Stimulated activated CD4-positive, alpha-beta T cell treated with anti-CD3 and anti-CD28 coated beads, Interleukin-4, amount 100 ng/mL, for 1 hour (primary cell): ENCODE measurements around the gene RPL21.
"Not testable (repeated sequence)": the region's sequence is repeated elsewhere in the genome, so short reads cannot be mapped to it uniquely, and the experiment has no call there.

Experiments
- DNase-seq: peaks from one replicate; pipeline ENCODE4 v3.0.0-alpha.2; 2020

The RPL21 gene

DNA sequence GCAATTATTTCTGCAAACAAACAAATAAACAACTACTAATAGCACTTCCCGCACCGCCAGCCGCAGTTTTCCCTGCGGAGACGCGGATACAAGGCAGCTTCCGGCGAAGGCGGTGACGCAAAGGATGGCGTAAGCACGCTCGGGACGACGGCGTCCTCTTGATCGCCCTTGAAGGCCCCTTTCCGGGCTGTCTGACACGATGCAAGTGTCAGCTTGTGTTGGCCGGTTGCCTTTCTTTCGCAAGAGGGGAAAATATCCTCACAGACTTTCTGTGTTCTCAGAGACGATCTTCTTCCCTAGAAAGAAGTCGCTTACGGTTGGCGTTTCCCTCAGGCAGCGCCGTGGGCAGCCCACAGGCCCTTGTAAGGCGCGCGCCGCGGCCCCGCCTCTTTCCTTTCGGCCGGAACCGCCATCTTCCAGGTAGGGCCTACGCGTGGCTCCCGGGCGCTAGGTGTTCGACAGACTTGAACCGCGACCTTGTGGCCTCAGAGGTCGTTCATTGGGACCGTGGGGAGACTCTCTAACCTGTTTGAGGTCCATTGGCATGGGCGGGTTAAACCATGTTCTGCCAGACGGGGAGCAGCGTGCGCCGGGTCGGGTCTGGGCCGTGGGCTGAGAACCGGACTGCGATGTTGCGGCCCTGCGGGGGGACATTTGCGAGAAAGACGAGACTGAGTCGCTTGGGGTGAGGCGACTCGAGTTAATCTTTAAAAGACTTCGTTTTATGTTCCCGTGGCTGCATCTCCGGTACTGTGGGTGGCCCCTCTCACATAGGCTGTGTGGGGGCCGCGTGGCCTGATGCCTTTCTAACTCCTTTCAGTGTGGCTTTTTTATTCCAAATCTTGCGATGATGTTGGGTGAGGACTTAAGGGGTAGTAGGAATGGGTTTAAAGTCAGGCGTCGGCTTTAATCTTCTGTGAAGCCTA lies at the start of gene RPL21:
Gene RPL21, plus strand, starts transcription at position 393 of the 926 bp plus-strand sequence. CDS start 2,219 bp downstream, outside the sequence.
- peak; percentile 91 for DNase-seq

DNA sequence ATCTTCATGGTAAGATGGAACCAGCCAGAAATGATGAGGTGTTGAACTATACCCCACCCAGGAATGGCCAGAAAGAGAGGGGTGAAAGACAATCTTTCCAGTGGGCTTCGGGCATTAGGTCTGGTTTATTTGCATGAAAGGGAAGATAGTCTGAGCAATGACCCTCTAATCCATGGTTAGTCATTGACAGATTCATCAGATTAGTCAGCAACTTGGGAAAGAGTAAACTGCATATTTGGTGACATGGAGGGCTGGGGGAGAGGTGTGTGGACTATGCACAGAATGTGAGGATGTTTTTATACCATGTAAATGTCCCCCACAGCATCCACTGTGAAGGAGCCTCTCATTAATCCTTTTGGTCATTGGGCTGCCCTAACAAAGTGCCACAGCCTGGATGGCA lies 49.7 kb upstream of the RPL21 start:
- DNase-seq = no peak

DNA sequence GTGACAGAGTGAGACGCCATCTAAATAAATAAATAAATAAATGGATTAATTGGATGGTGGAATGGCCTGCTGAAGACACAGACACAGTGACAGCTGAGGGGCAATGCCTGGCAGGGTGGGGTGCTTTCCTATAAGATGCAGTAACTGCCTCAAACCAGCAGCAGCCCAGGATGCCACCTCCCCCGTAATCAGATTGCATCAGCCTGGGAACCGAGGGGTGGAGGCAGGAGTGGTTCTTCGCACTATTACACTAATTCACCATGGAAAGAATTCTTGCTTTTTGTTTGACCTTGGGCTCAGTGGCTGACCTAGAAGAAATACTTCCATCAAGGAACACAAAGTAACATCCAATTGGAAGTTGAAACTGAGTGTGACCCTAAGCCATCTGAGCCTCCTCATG lies 48.2 kb upstream of the RPL21 start:
- no peak for DNase-seq

DNA sequence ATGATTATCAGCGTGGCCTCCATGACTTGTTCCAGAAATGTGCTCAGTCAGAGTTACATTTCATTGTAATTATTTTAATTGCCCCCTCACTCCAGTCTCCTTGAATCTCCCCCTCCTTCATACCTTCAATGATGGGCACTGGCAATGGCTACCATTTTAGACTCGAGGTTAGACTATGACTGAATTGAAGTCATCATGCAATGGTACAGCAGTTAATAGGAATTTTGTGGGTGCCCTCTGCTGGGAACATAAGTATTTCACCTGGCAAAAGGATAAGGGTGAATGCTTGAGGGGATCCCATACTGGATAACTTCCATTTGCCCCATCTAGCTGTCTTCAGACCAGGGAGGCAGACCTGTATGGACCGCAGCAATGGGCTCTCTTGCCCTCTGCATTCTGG lies 47.5 kb upstream of the RPL21 start:
- no peak for DNase-seq

DNA sequence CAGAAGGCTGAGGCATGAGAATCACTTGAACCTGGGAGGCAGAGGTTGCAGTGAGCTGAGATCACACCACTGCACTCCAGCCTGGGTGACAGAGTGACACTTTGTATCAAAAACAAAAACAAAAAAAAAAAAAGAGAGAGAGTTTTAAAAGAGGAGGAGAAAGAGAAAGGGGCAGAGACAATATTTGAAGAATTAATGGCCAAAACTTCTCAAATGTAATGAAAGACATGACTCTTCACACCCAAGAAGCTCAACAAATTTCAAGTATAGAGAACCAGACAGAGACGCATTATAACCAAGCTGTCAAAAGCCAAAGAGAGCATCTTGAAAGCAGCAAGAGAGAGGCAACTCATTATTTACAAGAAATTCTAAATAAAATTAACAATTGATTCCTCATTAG lies 42.8 kb upstream of the RPL21 start:
- DNase-seq = no peak

DNA sequence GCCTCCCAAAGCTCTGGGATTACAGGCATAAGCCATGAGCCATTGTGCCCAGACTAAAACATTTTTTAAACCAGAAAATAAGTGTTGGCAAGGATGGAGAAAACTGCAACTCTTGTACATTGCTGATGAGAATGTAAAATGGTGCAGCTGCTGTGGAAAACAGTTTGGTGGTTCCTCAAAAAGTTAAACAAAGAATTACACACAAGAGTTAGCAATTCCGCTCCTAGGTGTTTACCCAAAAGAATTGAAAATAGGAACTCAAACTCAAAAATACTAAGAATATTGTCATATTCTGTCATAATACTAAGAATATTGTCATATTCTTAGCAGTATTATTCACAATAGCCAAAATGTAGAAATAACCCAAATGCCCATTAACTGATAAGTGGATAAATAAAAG lies 40.1 kb upstream of the RPL21 start:
- no peak for DNase-seq

DNA sequence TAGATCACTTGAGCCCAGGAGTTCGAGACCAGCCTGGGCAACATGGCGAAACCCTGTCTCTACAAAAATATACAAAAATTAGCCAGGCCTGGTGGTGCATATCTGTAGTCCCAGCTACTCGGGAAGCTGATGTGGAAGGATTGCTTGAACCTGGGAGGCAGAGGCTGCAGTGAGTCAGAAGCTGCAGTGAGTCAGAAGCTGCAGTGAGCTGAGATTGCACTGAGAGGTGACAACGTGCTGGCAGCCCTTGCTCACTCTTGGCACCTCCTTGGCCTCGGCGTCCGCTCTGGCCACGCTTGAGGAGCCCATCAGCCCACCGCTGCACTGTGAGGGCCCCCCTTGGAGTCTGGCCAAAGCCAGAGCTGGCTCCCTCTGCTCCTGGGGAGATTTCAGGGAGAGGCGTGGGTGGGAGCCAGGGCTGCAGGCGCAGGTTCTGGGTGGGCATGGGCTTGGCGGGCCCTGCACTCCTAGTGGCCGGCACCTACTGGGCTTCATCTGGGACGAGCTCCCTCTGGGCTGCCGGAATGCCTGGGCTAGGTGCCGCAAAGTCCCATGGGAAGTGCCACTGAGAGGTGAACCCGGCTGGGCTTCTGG lies 39.5 kb upstream of the RPL21 start:
- no peak for DNase-seq

DNA sequence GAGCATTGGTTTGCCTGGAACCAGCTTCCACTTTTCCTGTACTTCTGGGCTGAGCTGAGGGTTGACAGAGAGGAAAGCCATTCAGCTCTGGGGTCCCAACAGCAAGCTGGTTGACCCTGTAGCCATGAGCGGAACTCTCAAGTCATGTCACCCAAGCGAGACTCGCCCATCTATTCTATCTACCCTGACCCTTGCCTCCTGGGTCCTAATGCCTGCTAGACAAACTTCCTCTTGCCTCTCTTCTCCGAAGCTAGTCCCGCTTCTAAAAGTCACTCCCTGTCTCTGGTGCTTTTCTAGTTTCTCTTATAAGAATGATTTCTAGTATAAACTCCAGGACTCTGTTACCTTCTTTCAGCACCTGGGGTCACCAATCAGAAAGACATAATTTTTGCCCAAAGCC lies 38.0 kb upstream of the RPL21 start:
- not testable (repeated sequence) for DNase-seq

DNA sequence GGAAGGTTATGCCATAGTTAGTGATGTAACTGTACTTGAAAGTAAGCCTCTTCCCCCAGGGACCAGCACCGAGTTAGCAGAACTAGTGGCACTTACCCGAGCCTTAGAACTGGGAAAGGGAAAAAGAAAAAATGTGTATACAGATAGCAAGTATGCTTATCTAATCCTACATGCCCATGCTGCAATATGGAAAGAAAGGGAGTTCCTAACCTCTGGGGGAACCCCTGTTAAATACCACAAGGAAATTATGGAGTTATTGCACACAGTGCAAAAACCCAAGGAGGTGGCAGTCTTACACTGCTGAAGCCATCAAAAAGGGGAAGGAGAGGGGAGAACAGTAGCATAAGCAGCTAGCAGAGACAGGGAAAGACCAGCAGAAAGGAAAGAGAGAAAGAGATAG lies 33.6 kb upstream of the RPL21 start:
- not testable (repeated sequence) for DNase-seq

DNA sequence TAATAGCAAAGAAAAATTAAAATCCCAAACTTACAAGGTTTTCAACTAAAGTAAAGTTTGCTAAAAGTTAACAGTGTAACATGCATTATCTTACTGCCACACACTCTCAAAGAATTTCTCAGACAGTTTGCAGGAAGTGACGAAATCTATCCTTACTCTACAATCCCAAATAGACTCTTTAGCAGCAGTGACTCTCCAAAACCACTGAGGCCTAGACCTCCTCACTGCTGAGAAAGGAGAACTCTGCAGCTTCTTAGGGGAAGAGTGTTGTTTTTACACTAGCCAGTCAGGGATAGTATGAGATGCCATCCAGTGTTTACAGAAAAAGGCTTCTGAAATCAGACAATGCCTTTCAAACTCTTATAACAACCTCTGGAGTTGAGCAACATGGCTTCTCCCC lies 32.5 kb upstream of the RPL21 start:
- DNase-seq = not testable (repeated sequence)

DNA sequence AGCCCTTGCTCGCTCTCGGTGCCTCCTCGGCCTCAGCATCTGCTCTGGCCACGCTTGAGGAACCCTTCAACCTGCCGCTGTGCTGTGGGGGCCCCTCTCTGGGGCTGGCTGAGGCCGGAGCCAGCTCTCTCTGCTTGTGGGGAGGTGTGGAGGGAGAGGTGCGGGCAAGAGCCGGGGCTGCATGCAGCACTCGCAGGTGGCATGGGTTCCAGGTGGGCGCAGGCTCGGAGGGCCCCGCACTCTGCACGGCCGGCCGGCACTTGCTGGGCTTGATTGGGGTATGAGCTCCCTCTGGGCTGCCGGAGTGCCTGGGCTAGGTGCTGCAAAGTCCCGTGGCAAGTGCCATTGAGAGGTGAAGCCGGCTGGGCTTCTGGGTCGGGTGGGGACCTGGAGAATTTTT lies 31.7 kb upstream of the RPL21 start:
- DNase-seq = no peak

DNA sequence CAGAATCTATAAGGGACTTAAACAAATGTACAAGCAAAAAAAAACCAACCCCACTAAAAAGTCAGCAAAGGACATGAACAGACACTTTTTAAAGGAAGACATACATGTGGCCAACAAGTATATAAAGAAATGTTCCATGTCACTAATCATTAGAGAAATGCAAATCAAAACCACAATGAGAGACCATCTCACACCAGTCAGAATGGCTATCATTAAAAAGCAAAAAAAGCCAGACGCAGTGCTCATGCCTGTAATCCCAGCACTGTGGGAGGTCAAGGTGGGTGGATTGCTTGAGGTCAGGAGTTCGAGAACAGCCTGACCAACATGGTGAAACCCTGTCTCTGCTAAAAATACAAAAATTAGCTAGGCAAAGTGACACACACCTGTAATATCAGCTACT lies 29.3 kb upstream of the RPL21 start:
- not testable (repeated sequence) for DNase-seq

DNA sequence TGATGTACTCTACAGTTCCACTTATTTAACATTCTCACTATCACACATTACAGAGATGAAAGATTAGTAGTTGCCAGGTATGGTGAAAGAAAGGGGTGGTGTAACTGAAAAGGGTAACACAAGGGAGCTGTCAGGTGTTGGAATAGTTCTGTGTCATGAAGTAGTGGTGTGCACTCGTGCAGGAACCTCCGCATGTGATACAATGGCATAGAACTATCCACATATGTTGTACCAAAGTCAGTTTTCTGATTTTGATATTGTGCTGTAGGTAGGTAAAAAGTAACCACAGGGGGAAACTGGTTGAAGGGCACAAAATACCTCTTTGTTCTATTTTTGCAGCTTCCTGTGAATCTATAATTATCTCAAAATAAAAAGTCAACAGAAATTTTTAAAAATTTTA lies 24.4 kb upstream of the RPL21 start:
- DNase-seq = no peak

DNA sequence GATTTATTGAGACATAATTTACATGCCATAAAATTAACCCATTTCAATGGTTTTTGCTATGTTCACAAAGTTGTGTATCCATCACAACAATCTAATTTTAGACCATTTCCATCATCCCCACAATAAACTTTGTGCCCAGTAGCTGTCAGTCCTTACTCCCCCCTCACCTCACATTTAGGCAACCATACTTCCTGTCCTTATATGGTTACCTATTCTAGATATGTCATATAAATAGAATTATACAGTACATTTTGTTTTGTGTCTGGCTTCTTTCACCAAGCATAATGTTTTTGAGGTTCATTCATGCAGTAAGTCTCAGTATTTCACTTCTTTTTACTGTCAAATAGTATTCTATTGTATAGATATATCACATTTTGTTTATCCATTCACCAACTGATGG lies 23.2 kb upstream of the RPL21 start:
- DNase-seq = no peak

DNA sequence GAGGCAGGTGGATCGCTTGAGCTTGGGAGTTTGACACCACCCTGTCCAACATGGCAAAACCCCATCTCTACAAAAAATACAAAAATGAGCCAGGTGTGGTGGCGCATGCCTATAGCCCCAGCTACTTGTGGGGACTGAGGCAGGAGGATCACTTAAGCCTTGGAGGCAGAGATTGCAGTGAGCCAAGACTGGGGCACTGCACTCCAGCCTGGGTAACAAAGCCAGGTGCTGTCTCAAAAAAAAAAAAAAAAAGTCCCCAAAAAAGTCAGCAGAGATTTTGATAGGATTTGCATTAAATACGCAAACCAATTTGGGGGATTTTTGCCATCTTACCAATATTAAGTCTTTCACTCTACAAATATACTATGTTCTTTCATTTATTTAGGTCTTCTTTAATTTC lies 21.7 kb upstream of the RPL21 start:
- no peak for DNase-seq

DNA sequence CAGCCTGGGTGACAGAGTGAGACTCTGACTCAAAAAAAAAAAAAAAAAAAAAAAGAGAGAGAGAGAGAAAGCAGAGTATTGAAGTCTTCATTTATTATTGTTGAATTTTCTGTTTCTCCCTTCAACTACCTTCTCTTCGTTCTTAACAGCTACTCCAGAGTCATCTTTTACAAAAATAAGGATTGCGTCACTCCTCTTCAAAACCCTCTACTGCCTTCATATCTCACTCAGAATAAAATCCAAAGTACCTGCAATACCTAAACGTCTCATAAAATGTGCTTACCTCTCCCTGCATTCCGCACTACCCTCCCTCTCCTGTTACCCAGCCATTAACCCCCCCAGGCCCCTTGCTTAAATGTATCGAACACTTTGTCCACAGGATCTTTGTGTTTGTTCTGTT lies 17.4 kb upstream of the RPL21 start:
- no peak for DNase-seq

DNA sequence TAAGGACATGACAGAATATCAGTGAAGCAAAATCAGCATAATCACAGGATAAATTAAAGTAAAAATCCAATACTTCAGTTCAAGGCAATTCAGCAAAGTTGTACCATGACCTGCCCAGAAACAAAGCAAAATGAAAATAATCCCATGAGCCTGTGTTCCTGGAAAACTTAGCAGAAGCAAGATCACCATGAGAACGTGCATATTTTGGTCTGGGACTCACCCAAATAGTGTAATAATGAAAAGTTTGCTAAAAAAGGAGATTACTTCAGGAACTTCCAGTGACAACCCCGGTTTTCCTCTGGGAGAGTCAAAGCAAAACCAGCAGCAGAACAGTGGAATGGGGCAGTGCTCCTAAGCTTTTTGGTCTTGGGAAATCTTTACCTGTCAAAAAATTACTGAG lies 14.9 kb upstream of the RPL21 start:
- DNase-seq = no peak

DNA sequence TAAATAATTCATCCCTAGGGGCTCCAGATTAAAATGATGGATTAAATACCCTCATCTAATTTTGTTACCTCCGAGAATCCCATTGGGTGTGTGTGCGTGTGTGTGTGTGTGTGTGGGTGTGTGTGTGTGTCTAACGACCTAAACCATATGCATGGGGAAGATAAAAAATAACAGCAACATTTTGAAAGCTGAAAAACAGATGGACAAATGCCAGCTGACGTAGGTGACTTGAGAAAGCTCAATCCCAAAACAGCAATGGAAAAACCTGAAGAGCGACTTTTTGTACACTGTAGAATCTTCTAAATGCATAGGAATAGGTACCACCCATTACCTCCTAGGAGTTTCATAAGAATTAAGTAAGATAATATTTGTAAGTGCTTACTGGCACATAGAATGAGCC lies 8.7 kb upstream of the RPL21 start:
- no peak for DNase-seq

DNA sequence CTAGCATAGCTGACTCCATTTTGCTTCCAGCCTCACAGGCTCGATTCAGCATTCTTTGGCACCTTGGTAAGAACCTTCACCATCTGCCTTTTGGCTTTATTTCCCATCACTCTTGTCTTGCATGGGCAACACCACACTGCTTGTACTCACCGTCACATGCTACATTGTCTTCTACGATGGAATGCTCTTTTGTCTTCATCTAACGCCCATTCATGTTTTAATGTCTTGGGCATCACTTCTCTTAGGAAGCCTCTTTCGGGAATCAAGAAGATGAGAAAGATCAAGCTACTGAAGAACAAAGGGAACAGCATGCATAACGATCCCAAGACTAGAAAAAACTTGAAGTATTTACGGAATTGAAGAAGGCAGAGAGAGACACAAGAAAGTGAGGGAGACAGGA lies 5.7 kb upstream of the RPL21 start:
- no peak for DNase-seq

DNA sequence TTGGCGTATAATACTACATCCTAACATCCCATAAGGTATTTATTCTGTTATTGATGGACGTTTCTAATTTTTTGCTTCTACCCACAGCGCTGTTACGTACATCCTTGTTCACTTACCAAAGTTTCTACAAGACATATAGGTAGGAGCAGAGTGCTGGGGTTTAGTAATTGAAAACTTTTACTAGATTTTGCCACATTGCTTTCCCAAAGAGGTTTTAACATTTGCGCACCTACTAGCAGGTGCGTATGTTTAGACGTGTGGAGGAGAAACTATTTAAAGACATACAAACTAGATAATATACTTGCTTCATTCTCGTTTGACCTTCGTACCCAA lies 559 bp upstream of the RPL21 start:
- DNase-seq = no peak

DNA sequence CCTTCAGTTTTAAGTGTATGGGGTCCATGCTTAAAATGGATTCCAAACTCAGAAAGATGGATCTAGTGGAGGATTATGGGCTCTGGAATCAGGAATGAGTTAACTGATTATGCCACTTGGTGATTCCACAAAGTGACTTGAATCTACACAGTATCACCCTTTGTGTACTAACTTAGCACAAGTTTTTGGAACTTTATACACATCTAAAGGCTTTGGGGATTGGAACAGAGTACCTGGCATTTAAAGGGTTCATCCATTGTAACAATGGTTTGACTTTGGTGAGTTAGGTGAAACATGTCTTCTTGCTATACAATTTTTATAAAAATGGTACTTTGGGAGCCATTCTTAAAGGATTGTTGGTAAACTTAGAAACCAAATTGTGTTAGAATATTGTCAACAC lies 1.1 kb downstream of the RPL21 start:
- no peak for DNase-seq

DNA sequence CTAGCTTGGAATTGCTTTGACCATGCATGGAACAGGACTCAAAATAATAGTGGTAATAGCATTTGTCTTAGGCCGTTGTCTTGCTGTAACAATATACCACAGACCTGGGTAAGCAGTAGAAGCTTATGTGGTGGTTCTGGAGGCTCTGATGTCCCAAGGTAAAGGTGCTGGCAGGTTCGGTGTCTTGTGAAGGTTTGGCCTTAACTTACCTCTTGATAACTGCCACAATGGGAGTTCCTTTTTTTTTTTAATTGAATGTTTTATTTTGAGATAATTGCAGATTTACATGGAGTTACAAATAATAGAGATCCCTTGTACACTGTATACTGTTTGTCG lies 5.8 kb downstream of the RPL21 start:
- DNase-seq = no peak

DNA sequence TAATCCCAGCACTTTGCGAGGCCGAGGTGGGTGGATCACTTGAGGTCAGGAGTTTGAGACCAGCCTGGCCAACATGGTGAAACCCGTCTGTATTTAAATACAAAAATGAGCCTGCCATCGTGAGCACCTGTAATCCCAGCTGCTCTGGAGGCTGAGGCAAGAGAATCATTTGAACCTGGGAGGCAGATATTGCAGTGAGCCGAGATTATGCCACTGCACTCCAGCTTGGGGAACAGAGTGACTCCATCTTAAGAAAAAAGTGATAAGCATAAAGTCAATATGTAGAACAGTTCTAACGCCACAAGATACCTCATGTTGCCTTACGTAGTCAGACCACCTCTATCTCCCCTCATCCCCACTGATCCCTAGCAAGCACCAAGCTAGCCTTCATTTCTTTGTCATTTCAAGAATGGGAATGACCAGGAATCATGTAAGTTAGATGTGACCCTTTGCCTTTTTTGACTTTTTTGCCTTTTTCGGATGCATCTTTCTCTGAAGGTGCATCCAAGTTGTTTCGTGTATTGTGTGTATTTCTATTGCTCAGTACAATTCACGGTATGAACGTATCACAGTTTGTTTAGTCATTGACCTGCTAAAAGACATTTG lies 6.4 kb downstream of the RPL21 start:
- no peak for DNase-seq

DNA sequence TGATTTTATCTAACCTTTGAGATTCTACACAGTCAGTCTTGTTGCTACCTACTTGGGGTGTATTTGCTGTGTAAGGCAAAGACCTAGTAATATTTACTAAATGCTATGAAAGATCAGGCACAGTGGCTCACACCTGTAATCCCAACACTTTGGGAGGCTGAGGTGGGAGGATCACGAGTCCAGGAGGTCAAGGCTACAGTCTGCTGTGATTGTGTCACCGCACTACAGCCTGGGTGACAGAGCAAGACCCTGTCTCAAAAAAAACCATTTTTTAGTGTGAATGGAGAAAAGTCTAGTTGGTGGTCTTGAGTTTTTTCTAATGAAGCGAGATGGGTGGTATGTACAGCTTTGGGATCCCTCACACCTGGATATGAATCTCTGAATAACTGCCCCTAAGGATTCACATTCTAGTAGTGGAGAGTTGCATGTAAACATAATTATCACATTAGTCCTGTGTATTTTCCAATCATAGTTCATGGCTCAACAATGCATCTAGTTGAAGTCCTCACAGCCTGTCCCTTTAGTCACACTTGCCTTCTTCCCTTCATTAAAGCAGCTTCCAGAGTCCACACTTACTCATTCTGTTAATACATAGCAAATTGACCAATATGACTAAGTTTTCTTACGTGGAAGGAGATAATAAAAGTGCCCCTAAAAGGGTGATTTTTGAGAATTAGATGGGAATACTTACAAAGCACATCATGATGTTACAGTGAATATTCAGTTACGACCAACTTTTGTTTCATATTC lies 7.5 kb downstream of the RPL21 start:
- DNase-seq = no peak
